Measurements from ENCODE around the gene MIA2.
"Not testable (repeated sequence)": the region's sequence is repeated elsewhere in the genome, so short reads cannot be mapped to it uniquely, and the experiment has no call there.

MIA2 gene

DNA sequence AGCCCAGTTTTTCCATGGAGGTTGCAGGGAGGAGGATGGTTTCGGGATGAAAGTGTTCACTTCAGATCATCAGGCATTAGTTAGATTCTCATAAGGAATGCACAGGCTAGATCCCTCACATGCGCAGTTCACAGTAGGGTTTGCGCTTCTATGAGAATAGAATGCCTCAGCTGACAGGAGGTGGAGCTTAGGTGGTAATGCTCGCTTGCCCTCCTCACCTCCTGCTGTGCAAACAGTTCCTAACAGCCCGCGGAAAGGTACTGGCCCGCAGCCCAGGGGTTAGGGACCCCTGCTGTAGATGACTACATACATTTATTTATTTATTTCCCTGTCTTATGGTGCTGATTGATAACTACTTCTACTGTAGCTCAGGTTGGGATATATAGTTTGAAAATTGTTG, 105.3 kb downstream of the MIA2 start:
- no peak for DNase-seq (ENCODE audit: low spot score)

DNA sequence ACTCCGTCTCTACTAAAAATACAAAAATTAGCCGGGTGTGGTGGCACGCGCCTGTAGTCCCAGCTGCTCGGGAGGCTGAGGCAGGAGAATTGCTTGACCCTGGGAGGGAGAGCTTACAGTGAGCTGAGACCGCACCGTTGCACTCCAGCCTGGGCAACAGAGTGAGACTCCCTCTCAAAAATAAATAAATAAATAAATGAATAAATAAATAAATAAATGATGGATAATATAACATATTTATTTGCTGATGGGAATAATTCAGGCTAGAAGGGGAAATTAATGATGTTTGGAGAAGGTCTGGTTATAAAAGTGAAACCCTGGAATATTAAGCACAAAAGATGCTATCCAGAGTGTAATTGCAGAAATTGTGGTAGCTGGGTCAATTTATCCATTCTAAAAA, 107.4 kb downstream of the MIA2 start:
- not testable (repeated sequence) for DNase-seq (ENCODE audit: low spot score)

DNA sequence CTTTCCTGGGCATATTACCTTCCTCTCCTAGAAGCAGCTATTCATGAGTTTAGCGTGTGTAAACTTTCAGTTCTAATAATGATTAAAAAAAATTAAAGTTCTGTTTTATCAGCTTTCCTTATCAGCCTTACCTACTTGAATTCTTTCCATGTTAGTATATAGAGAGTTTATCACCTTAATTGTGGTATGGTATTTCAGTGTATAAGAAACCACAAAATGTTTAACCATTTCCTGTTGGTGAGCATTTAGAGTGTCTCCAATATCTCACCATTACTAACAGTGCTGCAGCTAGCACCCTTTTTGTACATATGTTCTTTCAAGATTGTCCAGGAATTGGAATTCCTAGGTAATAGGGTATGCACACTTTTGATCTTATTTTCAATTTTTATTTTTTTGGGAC, 109.1 kb downstream of the MIA2 start:
- no peak for DNase-seq (ENCODE audit: low spot score)

DNA sequence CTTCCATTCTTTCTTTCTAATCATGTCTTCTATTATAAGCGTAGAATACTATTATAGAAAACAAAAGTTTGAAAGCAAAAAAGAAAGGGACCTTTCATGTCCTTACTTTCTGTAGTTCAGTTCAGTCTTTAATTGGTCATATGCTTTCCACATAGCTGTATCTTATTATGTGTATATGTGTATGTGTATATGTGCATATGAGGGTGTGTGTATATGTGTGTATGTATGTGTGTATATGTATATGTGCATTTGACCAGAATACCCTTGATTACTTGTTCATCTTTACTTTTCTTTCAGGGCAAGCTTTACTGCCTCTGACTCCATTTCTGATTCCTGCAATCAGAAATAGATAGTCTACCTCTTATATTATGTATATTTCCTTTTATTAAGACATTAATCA, 109.9 kb downstream of the MIA2 start:
- DNase-seq (ENCODE audit: low spot score): no peak

DNA sequence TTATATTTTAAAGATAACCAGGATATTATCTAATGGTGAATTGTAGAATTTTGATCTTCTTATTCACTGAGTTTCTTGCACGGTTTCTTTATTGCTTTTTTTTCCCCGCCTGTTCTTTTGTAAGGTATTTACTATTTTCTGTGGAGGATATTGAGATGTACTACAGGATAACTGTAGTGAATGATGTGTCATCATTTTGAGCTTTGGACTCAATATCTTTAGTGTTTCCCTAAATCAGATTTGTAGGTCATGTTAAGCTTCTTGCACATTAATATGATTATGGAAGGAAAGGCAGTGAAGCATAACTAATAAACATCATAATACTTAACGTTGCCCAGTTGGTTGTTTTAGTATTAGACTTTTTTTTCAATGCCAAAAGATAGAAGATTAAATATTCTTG, 117.2 kb downstream of the MIA2 start:
- no peak for DNase-seq (ENCODE audit: low spot score)

DNA sequence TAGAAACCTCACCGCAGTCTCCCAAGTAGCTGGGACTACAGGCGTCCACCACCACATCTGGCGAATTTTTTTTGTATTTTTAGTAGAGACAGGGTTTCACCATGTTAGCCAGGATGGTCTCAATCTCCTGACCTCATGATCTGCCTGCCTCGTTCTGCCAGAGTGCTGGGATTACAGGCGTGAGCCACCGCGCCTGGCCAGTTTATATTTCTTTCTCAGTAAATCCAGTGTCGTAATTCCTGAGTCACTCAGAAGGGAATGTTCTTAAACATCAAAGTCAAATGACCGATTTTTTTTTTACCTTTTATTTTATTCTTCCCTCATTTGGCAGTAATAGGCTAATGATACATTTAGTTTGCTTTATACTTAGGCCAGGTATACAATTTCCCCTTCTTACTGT, 118.0 kb downstream of the MIA2 start:
- DNase-seq (ENCODE audit: low spot score): no peak

DNA sequence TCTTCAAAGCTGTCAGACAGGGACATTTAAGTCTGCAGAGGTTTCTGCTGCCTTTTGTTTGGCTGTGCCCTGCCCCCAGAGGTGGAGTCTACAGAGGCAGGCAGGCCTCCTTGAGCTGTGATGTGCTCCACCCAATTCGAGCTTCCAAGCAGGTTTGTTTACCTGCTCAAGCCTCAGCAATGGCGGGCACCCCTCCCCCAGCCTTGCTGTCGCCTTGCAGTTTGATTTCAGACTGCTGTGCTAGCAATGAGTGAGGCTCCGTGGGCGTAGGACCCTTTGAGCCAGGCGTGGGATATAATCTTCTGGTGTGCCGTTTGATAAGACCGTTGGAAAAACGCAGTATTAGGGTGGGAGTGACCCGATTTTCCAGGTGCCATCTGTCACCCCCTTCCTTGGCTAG, 125.4 kb downstream of the MIA2 start:
- DNase-seq (ENCODE audit: low spot score): not testable (repeated sequence)

DNA sequence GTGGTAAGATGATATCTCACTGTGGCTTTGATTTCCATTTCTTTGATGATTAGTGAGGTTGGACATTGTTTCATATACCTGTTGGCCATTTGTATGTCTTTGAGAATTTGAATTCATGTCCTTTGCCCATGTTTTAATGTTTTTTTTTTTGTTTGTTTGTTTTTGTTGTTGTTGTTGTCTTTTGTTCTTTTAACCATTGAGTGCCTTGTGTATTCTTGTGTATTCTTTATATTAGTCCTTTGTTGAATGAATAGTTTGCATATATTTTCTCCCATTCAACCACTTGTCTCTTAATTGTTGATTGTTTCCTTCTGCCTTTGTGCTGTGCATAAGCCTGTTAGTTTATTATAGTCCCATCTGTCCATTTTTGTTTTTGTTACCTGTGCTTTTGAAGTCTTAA, 126.6 kb downstream of the MIA2 start:
- no peak for DNase-seq (ENCODE audit: low spot score)

DNA sequence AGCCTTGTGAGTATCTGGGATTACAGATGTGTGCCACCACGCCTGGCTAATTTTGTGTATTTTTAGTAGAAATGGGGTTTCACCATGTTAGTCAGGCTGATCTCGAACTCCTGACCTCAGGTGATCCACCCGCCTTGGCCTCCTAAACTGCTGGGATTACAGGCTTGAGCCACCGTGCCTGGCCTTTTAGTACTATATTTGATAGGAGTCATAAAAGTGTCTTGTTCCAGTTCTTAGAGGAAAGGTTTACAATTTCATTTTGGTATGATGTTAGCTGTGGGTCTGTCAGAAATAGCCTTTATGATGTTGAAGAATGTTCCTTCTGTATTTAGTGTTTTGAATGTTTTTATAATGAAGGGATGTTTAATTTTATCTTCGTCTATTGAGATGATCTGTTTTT, 127.8 kb downstream of the MIA2 start:
- DNase-seq (ENCODE audit: low spot score): not testable (repeated sequence)

DNA sequence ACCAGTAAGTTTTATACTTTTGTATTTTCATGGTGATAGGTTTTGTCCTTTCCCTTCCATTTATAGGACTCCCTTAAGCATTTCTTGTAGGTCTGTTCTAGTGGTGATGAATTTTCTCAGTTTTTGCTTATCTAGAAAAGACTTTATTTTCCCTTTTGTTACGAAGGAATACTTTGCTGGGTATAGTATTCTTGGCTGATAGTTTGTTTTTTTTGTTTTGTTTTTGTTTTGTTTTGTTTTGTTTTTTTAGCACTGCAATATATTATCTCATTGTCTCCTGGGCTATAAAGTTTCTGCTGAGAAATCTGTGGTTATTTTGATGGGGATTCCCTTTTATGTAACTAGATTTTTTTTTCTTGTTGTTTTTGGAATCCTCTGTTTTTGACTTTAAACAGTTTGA, 130.8 kb downstream of the MIA2 start:
- no peak for DNase-seq (ENCODE audit: low spot score)

DNA sequence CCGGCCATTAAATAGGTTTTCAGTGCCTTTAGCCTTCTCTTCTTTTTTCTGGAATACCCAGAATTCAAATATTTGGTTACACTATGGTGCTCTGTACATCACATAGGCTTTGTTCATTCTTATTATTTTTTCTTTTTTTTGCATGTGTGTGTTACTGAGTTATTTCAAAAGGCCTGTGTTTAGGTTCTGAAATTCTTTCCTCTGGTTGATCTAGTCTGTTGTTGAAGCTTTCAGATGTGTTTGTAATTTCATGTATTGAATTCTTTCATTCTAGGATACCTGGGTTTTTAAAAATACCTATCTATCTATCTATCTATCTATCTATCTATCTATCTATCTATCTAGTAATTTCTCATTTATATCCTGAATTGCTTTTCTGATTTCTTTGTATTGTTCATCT, 131.6 kb downstream of the MIA2 start:
- no peak for DNase-seq (ENCODE audit: low spot score)

DNA sequence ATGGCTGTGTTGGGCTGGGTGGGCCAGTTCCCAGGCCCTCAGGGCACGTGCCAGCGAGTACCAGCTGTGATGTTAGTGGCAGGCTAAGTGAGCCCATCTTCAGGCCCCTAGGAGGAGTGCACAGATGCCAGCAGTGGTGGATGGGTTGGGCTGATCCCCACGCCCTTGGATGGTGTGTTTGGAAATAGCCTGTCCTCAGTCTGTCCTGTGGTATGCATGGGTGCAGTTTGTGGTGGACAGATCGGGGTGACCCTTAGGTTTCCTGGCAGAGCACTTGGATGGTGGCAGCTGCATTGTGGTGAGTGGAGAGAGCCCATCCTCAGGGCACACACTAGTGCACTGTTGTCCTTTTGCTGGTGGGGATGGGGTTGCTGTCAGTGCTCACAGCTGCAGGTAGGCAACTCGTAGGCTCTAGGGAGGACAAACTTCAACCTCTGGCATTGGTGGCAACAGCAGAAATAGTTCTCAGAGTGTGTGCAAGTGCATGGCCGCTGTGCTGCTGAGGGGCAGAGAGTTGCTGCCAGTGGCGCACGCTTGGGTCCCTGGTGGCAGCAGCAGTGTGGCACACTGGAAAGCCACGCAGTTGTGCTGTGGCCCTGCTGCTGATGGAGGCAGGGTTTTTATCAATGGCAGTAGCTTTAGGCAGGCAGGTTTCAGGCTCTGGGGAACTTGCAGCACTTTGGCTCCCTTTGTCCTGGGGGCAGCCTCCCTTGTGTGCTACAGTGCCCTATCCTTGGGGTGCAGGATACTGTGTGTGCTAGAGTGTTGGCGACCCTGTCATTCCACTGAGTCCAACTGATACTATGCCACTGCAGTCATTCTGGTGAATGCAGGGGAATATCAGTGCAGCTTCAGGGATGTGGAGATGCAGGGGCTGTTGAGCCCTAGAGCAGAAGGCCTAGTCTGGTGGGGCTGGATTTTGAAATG, 133.0 kb downstream of the MIA2 start:
- DNase-seq (ENCODE audit: low spot score): no peak

DNA sequence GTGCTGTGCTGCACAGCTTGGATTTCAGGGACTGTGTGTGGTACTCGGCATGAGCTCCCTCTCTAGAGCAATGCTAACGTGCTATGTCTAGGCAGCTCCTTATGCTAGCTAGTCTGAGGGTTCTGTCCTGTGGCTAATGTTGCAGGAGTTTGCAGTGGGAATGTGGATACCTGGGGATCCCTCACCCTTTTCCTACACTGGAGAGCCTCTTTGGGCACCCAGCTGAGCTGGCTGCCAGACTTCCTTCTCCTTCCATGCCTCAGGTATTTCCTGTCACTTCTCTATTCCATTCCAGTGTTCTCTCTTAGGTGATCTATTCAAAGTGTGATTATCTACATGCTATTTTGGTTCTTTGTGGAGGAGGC, 133.7 kb downstream of the MIA2 start:
- no peak for DNase-seq (ENCODE audit: low spot score)

DNA sequence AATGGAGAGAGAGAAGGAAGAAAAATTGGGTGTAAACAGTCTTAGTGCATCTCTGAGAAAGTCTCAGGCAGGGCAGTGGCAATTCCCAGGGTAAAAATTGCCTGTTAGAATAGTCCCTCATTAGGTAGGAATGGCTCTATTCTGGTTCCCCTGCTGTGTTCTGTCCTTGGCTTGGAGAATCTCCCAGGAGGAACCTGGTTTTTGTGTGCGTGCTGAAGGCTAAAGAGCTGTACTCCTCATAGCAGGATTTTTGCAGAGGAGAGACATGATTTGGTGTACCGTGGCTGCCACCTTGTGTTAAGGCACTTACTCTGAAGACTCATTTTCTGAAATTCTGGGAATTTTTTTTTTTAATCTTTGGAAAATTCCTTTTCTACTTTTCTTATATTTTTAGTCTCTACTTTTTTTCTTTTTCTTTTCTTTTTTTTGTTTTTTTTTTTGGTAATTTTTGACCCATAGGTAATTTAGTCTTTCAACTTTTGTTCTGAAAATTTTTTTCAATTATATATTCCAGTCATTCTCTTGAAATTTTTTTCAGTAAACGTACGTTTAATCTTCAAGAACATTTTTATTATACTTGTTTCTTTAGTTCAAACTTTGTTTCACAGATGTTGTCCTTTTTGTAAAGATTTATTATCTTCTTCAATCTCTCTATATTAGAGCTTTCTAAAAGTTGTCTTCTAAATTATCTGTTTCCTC, 134.7 kb downstream of the MIA2 start:
- DNase-seq (ENCODE audit: low spot score): peak; percentile 6

DNA sequence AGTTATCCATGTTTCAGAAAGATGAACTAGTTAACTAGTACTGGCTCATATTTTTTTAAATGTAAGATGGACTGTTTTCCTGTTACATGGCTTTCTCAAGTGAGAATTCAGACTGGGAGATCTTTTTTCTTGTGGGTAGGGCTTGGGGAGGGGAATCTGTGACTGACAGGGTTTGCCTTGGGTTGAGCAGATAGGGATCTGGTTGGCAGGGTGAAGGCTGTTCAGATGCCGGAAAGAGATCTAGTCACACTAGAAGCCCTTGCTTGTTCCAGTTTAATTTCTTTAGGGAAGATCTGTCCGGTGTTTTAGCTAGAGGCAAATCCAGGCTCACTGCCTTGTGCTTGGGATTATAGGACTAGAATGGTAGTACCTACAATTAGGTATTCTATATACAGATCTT, 135.3 kb downstream of the MIA2 start:
- DNase-seq (ENCODE audit: low spot score): no peak

DNA sequence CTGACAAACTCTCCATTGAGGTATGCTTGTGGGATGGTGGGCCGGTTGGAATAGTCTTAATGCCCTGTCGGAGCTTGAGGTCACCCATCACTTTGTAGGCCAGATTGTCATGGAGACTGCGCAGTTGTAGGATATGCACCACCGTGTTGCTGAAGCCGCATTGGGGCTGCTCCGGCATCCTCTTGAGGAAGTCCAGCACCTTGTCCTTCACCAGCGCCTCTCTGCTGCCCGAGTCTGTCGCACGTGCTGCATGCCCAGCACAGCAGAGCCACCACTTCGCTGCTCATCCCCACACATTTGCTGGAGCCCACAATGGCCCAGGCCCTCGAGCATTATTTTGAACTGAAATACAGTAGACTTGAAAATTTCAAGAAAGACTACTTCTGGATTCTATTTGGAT, 136.7 kb downstream of the MIA2 start:
- no peak for DNase-seq (ENCODE audit: low spot score)

DNA sequence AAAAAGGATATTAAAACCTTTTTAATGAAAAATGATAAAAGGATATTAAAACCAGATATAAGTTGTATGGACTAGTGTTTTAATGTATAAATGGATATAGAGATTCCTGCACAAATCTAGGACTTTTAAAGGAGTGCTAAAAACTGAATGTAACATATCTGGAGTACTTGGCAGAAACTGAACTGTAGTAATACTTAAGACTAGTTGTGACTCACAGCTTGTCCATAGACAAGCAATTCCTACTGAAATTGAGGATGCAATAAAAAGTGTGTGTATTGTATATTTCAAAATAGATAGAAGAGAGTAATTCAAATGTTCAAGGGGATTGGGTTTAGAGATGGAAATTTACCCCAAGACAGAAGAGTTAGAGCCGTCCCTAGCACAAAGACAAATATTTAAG, 138.9 kb downstream of the MIA2 start:
- DNase-seq (ENCODE audit: low spot score): no peak

DNA sequence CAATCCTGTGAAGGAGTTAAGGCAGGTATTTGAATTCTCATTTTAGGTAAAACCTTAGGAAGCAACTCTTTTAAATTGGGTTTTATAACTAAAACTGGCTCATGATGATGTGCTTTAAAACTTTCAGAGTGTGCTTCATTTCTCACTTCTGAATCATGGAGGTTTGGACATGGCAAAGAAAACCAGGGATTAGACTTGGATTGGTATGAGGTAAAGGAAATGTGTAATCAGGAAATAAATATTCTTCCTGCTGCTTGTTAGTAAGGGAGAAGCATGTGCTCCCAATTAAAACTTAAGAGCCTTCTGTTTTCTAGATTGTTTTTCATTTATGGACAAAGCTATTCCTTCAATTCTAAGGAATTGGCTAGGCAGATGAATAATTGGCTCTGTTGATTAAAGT, 141.1 kb downstream of the MIA2 start:
- no peak for DNase-seq (ENCODE audit: low spot score)

DNA sequence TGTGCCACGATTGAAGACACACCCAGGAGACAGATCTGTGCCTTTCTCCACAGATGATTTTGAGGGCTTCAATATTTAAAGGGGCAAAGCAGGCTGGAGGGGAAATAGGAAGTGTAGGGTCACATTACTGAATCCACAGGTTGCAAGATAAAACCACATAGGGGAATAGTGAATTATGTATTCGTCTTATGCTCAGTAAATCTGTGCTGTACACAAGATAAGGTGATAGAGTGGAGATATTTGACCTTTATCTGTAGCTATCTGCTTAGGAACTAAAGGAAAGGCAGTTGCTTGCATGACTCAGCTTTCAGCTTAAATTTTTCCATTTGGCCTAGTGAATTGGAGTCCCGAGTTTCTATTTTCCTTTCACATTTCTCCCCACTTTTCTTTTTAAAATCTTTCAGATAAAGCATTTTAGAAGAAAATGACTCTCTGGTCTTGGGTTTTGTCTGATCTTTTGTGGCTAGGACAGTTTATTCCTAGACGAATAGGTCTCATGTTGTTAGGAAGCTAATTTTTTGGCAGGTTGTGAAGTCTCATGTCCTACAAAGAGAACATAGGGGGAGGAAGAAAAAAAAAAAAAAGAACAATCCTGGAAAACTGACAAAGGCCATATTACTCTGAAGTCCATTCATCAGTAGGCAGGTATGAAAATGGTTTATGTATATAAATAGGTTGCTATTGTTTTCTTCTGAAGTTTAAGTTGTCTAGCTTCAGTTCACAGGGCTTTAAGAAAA, 143.1 kb downstream of the MIA2 start:
- no peak for DNase-seq (ENCODE audit: low spot score)

DNA sequence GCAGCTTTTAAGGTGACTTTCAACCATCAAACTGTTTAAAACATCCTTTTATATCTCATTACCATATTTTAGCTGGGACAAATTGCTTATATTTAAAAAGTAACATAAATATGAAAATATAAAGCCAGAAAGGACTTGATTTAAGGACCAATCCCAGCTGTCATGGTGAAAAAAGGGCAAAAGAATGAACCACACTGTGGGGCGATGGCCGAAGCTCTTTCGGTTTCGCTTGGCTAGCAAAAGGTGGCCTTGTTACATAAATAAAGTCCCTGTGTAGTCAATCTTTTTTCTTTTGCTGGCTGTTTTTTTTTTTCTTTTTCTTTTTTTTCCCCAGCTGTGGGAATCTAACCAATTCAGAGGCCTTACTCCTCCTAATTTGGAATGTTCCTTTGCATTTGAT, 147.7 kb downstream of the MIA2 start:
- DNase-seq (ENCODE audit: low spot score): no peak

DNA sequence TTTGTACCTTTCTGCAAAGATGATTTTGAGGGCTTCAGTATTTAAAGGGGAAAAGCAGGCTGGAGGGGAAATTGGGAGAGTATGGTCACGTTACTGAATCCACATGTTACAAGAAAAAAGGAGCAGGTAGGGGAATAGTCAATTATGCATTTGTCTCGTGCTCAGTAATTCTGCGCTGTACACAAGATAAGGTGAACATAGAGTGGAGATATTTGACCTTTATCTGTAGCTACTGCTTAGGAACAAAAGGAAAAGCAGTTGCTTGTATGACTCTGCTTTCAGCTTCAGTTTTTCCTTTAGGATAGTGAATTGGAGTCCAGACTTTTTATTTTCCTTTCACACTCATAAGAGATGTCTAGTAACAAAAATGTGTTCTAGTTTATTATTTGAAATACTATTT, 148.7 kb downstream of the MIA2 start:
- DNase-seq (ENCODE audit: low spot score): no peak

DNA sequence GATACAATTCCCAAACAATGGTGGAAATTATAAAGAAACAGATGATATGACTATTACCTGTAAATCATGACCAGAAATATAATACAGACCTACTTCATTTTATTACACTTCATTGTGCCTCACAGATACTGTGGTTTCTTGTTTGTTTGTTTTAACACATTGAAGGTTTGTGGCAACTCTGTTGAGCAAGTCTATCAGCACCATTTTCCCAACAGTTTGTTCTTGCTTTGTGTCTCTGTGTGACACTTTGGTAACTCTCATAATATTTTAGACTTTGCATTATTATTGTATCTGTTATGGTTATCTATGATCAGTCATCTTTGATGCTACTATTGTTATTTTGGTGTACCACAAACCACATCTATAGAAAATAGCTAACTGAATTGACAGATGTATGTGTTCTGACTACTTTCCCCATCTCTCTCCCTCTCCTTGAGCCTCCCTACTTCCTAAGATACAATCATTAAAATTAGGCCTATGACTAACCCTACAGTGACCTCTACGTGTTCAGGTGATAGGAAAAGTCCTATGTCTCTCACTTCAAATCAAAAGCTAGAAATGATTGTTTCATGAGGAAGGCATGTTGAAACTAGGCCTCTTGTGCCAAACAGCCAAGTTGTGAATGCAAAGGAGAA, 149.4 kb downstream of the MIA2 start:
- DNase-seq (ENCODE audit: low spot score): no peak

DNA sequence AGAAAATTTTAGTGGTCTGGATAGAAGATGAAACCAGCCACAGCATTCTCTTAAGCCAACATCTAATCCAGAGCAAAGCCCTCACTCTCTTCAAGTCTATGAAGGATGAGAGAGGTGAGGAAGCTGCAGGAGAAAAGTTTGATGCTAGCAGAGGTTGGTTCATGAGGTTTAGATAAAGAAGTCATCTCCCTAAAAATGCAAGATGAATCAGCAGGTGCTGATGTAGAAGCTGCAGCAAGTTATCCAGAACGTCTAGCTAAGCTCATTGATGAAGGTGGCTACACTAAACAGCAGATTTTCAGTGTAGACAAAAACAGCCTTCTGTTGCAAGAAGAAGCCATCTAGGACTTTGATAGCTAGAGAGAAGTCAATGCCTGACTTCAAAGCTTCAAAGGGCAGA, 150.0 kb downstream of the MIA2 start:
- no peak for DNase-seq (ENCODE audit: low spot score)
